CD4-positive, alpha-beta T cell treated with Interferon gamma for 1 hour (primary cell): ENCODE measurements around the gene CCDC191.

Experiments used
- DNase-seq: peaks from one replicate; pipeline ENCODE4 v3.0.0-alpha.2; 2020

CCDC191 gene

DNA sequence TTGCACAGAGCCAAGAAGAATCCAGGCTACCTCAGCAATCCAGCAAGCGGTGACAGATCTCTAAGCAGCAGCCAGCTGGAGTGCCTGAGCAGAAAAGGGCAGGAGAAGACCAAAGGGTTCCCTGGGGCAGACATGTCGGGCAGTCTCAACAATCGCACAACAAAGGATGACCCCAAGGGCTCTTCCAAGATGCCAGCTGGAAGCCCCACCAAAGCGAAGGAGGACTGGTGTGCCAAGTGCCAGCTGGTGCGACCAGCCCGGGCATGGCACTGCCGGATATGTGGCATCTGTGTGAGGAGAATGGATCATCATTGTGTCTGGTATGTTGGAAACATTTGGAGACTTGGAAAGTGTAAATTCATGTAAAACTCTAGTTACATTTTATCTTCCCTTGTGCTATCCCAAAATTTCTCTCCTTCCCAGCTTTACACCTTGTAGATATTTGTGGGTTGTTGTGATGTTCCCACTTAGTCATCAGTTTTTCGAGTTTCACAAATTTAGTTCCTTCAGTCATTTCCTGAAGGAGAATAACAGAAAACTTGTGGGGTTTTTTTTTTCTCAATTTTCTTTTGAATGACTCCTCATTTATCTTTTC is 102.1 kb downstream of the CCDC191 start:
- DNase-seq: no peak

DNA sequence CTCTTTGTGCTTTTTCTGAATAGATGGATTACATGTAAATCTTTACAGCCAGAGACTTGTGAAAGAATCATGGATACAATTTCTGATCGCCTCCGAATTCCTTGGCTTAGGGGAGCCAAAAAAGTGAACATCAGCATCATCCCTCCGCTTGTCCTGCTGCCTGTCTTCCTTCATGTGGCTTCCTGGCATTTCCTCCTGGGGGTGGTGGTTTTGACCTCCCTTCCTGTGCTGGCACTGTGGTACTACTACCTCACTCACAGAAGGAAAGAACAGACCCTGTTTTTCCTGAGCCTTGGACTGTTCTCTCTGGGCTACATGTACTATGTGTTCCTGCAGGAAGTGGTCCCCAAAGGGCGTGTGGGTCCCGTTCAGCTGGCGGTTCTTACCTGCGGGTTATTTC is 102.6 kb downstream of the CCDC191 start:
- DNase-seq: no peak

DNA sequence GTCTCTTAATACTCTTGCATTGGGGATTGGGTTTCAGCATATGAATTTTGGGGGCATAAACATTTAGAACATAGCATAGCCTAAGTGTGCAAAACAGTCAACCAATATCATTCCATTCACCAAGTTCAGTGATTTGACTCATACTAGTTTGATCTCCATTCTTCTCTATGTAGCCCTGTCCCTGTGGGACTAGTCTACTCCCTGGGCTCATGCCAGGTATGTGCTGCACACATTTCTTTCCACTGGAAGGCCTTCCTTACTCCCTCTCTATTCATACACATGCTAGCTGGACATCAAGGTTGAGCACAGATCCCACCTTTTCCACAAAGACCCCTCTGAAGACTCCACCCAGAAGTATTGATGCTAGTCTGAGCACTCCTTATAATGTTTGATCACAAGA is 103.4 kb downstream of the CCDC191 start:
- no peak for DNase-seq

DNA sequence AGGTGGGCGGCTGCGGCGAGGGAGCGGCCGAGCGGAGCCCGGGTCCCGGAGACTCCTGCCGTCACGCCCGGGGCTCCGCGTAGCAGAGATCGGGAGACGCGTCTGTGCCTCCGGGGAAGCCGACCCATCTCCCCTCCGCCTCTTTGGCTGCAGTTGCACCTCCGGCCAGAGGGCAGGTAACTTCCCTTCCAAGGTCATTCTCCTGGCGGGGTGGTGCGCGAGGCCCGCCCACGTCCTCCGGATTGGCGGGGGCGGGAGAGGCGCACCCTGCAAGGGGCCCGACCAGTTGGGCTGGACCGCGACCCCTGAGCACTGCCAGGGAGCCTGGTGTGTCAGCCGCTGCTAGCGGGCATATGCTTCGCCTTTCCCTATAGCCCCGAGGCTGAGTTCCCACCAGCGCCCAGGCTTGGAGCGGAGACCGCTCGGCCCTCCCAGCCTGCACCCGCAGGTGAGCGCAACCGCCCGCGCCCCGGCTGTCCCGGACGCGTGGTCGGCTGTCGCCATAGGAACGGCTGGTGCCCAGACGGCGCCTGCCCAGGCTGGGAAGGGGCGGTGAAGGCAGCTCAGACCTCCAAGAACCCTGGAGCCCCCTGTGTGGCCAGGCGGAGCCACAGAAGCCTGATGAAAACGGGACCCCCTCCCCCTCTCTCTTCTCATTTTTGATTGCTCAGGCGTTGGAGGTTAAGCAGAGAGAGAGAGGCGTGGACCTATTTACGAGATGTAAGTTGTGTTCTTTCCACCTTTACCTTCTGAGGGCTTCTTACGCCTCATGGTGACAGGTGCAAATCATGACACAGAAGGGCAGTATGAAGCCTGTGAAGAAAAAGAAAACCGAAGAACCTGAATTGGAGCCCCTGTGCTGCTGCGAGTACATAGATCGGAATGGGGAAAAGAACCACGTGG is 108.1 kb downstream of the CCDC191 start:
- peak; percentile 9 for DNase-seq

DNA sequence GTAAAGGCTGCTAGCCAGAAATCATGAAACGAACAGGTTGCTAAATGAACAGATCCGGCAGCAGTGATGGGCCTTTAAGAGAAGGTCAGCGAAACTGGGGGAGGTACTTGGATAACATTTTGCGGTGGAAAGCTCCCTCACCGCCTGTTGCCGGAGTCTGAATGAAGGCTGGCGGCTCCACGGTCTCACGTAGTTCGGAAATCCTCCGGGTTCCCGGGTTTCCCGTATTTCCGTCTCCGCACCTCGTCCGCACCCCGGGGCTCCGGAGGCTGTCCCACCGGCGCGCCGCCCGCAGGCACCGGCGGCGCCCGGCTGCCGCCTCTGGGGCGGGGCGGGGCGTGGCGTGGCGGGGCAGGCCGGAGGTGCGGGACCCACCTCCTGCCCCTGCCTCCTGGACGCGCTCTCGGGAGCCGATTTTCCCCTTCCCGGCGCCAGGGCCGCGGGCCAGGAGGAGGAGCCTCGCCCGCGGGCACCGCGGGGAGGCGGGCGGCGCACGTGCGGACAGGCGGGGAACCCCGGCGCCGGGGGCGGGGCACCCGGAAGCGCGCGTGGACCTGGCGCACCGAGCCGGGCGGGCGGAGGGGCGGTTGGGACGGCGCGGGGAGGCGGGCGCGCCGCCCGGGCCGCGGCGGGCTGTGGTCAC is 108.8 kb downstream of the CCDC191 start, which contains the start of gene ZDHHC23:
ZDHHC23 (plus strand) TSS at position 642 of the 643 bp plus-strand sequence. CDS start 790 bp downstream, outside the sequence.
- DNase-seq: peak; percentile 66

DNA sequence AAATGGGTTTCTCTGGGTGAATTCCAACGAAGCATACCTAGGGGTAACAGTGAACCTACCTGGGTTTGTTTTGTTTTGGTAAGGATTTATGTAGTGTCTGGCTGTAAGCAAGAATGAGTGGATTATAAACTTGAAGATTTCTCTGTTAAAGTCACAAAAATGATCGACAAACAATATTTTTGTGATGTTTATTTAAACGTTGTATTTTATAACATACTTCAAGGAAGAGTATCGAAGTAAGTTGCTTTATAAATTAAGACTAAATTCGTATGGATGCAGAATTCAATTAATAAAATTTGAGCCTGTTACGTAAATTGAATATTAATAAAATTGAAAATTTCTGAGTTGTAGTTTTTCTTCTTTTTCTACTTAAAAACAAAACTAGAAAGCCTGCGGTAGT is 109.5 kb downstream of the CCDC191 start:
- no peak for DNase-seq

DNA sequence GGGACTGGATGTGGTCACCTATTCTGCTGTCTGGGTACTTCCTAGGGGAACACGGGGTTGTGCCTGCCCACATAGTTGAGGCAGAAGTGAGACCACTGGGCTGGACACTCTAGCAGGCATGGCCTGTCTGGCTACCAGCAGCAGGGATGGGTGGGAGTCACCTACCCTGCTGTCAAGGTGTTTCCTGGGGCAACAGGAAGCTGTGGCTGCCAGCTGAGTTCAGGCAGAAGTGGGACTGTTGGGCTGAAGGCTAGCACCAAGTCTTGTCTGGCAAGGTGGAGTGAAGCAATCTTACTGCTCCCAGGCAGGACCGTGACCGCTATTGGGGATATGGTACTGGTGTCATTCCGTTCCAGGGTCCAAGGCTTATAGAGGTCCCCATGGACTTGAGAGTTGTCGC is 128.8 kb downstream of the CCDC191 start:
- DNase-seq: no peak

DNA sequence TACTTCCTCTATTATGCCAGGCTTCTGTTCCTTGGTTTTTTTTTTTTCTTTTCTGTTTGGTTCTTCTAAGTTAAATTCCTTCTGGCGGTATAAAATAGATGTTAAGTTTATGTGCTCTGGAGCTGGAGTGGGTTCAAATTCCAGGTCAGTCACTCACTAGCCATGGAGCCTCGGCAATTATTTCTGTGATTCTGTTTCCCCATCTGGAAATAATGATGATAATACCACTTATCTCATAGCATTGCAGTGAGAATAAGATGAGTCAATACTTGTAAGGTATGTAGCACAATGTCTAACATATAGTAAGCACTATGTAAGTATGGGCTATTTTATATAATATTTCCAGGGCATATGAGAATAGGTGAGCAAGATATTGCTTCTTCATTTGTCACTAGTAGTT is 141.7 kb downstream of the CCDC191 start:
- no peak for DNase-seq
